Activated T-cell treated with anti-CD3 and anti-CD28 coated beads, Interleukin-2, amount 50 U/mL, for 24 hours (primary cell): ENCODE results near the gene SMARCC1.

Source experiments
- DNase-seq: peaks from one replicate; pipeline ENCODE4 v3.0.0-alpha.2; 2020
- H3K27ac Mint-ChIP-seq: 2 replicates; pipeline ENCODE4 v1.8.0; 2020; ENCODE audit warnings: mild to moderate bottlenecking, mixed read lengths
- H3K27me3 Mint-ChIP-seq: 2 replicates; pipeline ENCODE4 v1.8.0; 2020; ENCODE audit warnings: mixed read lengths
- H3K36me3 Mint-ChIP-seq: 2 replicates; pipeline ENCODE4 v1.8.0; 2020; ENCODE audit warnings: low read depth, mixed read lengths
- H3K4me1 Mint-ChIP-seq: 2 replicates; pipeline ENCODE4 v1.8.0; 2020; ENCODE audit warnings: low read depth, mixed read lengths
- H3K4me3 Mint-ChIP-seq: 2 replicates; pipeline ENCODE4 v1.8.0; 2020; ENCODE audit warnings: mild to moderate bottlenecking, moderate library complexity, mixed read lengths
- H3K9me3 Mint-ChIP-seq: 2 replicates; pipeline ENCODE4 v1.8.0; 2020; ENCODE audit warnings: mixed read lengths

SMARCC1 gene

GRCh38 chr3:47701388-47701787, 80.3 kb downstream of the SMARCC1 start:
- Mint-ChIP-seq H3K27ac (peak overlapping the region; percentile 48), H3K4me3 (no peak overlapping the region), H3K27me3 (no peaks in the 10 kb centered on the region), H3K36me3 (peaks cover 86% of the 10 kb centered on the region), H3K9me3 (no peaks in the 10 kb centered on the region), H3K4me1 (no peaks in the 10 kb centered on the region)
- DNase-seq, result no peak

GRCh38 chr3:47692158-47692557, 89.5 kb downstream of the SMARCC1 start:
- Mint-ChIP-seq H3K4me1 (no peaks in the 10 kb centered on the region), H3K27me3 (no peaks in the 10 kb centered on the region), H3K9me3 (no peaks in the 10 kb centered on the region), H3K36me3 (peaks cover 87% of the 10 kb centered on the region), H3K4me3 (no peak overlapping the region), H3K27ac (no peak overlapping the region)
- no peak for DNase-seq

GRCh38 chr3:47688488-47688887, 93.2 kb downstream of the SMARCC1 start:
- Mint-ChIP-seq H3K27me3 (no peaks in the 10 kb centered on the region), H3K4me1 (peaks cover 8% of the 10 kb centered on the region), H3K27ac (no peak overlapping the region), H3K36me3 (peaks cover 87% of the 10 kb centered on the region), H3K9me3 (no peaks in the 10 kb centered on the region), H3K4me3 (no peak overlapping the region)
- DNase-seq, result no peak

- Mint-ChIP-seq H3K36me3 (peaks cover 79% of the 10 kb centered on the region), H3K27me3 (no peaks in the 10 kb centered on the region), H3K4me1 (peaks cover 8% of the 10 kb centered on the region), H3K9me3 (no peaks in the 10 kb centered on the region), H3K27ac (peak overlapping the region; percentile 48), H3K4me3 (no peak overlapping the region)
- no peak for DNase-seq
These were observed 96.7 kb downstream of the SMARCC1 start for GRCh38 chr3:47685037-47685436.

- Mint-ChIP-seq H3K27me3 (no peaks in the 10 kb centered on the region), H3K4me1 (peaks cover 10% of the 10 kb centered on the region), H3K27ac (no peak overlapping the region), H3K36me3 (peaks cover 79% of the 10 kb centered on the region), H3K4me3 (no peak overlapping the region), H3K9me3 (no peaks in the 10 kb centered on the region)
- DNase-seq, result no peak
These were observed 100.7 kb downstream of the SMARCC1 start for GRCh38 chr3:47681016-47681415.

- no peak overlapping the region for H3K27ac Mint-ChIP-seq
- H3K4me1 Mint-ChIP-seq, result peaks cover 2% of the 10 kb centered on the region
- H3K36me3 Mint-ChIP-seq, result peaks cover 87% of the 10 kb centered on the region
- DNase-seq, result no peak
- H3K9me3 Mint-ChIP-seq, result no peaks in the 10 kb centered on the region
- H3K27me3 Mint-ChIP-seq, result no peaks in the 10 kb centered on the region
- no peak overlapping the region for H3K4me3 Mint-ChIP-seq
These were observed 103.0 kb downstream of the SMARCC1 start for GRCh38 chr3:47678446-47679338.

GRCh38 chr3:47669026-47669749, 112.5 kb downstream of the SMARCC1 start:
- H3K4me1 Mint-ChIP-seq, result peaks cover 9% of the 10 kb centered on the region
- H3K27ac Mint-ChIP-seq, result peak overlapping the region; percentile 39
- DNase-seq, result no peak
- peaks cover 83% of the 10 kb centered on the region for H3K36me3 Mint-ChIP-seq
- H3K27me3 Mint-ChIP-seq, result no peaks in the 10 kb centered on the region
- H3K4me3 Mint-ChIP-seq, result no peak overlapping the region
- no peaks in the 10 kb centered on the region for H3K9me3 Mint-ChIP-seq

GRCh38 chr3:47666118-47666517, 115.6 kb downstream of the SMARCC1 start:
- no peak overlapping the region for H3K27ac Mint-ChIP-seq
- no peaks in the 10 kb centered on the region for H3K27me3 Mint-ChIP-seq
- H3K9me3 Mint-ChIP-seq, result no peaks in the 10 kb centered on the region
- H3K4me3 Mint-ChIP-seq, result no peak overlapping the region
- peaks cover 9% of the 10 kb centered on the region for H3K4me1 Mint-ChIP-seq
- H3K36me3 Mint-ChIP-seq, result peaks cover 80% of the 10 kb centered on the region
- no peak for DNase-seq

GRCh38 chr3:47664519-47664918, 117.2 kb downstream of the SMARCC1 start:
- H3K27ac Mint-ChIP-seq, result no peak overlapping the region
- no peaks in the 10 kb centered on the region for H3K27me3 Mint-ChIP-seq
- H3K9me3 Mint-ChIP-seq, result peaks cover 2% of the 10 kb centered on the region
- DNase-seq, result no peak
- no peak overlapping the region for H3K4me3 Mint-ChIP-seq
- H3K4me1 Mint-ChIP-seq, result peaks cover 5% of the 10 kb centered on the region
- H3K36me3 Mint-ChIP-seq, result peaks cover 80% of the 10 kb centered on the region

- no peaks in the 10 kb centered on the region for H3K27me3 Mint-ChIP-seq
- H3K9me3 Mint-ChIP-seq, result peaks cover 5% of the 10 kb centered on the region
- H3K27ac Mint-ChIP-seq, result no peak overlapping the region
- no peak for DNase-seq
- no peak overlapping the region for H3K4me3 Mint-ChIP-seq
- peaks cover 79% of the 10 kb centered on the region for H3K36me3 Mint-ChIP-seq
- H3K4me1 Mint-ChIP-seq, result no peaks in the 10 kb centered on the region
These were observed 118.0 kb downstream of the SMARCC1 start for GRCh38 chr3:47663630-47664240.

- Mint-ChIP-seq H3K36me3 (peaks cover 83% of the 10 kb centered on the region), H3K27me3 (no peaks in the 10 kb centered on the region), H3K9me3 (peaks cover 5% of the 10 kb centered on the region), H3K4me3 (no peak overlapping the region), H3K27ac (no peak overlapping the region), H3K4me1 (peaks cover 2% of the 10 kb centered on the region)
- DNase-seq, result no peak
These were observed 120.5 kb downstream of the SMARCC1 start for GRCh38 chr3:47661121-47661752.

GRCh38 chr3:47658444-47658843, 123.2 kb downstream of the SMARCC1 start:
- Mint-ChIP-seq H3K4me3 (no peak overlapping the region), H3K9me3 (peaks cover 5% of the 10 kb centered on the region), H3K27ac (no peak overlapping the region), H3K27me3 (no peaks in the 10 kb centered on the region), H3K4me1 (peaks cover 4% of the 10 kb centered on the region), H3K36me3 (peaks cover 89% of the 10 kb centered on the region)
- DNase-seq, result no peak

GRCh38 chr3:47652142-47652541, 129.6 kb downstream of the SMARCC1 start:
- DNase-seq, result no peak
- Mint-ChIP-seq H3K4me3 (no peak overlapping the region), H3K27ac (no peak overlapping the region), H3K27me3 (no peaks in the 10 kb centered on the region), H3K4me1 (peaks cover 6% of the 10 kb centered on the region), H3K36me3 (peaks cover 85% of the 10 kb centered on the region), H3K9me3 (no peaks in the 10 kb centered on the region)

GRCh38 chr3:47650294-47650693, 131.4 kb downstream of the SMARCC1 start:
- no peak for DNase-seq
- H3K36me3 Mint-ChIP-seq, result peaks cover 83% of the 10 kb centered on the region
- H3K27ac Mint-ChIP-seq, result no peak overlapping the region
- H3K27me3 Mint-ChIP-seq, result no peaks in the 10 kb centered on the region
- no peak overlapping the region for H3K4me3 Mint-ChIP-seq
- peaks cover 6% of the 10 kb centered on the region for H3K4me1 Mint-ChIP-seq
- H3K9me3 Mint-ChIP-seq, result no peaks in the 10 kb centered on the region
